ENCODE results near the gene MSL2. TPM values are rescaled to one million over a fixed set of nuclear protein-coding genes. Genes with fewer than 3 reads are reported as not detected.

The MSL2 gene
- total RNA-seq, 1 experiment from 2014 or later: 37.8 TPM

DNA sequence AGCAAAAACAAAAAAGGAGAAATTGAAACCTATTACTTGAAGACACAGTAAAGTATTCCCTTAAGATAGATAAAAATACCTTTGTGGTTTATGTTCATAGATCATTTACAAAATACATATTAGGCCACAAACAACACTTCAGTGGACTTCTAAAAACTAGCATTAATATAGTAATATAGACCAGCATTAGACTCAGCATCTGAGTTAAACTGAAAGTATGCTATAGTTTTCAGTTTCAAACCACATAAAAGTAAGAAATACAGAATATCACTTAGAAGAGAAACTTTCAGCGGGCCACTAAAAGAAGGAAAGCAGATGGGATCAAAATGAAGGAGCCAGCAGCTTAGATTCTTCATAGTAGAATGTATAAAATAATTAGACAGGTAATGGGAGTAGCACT lies 86.6 kb downstream of the MSL2 start:
- Mint-ChIP-seq H3K27me3 (ENCODE audit: low read depth) (no peaks in the 10 kb centered on the region), H3K9me3 (peaks cover 23% of the 10 kb centered on the region), H3K4me1 (no peaks in the 10 kb centered on the region), H3K4me3 (no peak overlapping the region), H3K27ac (no peak overlapping the region), H3K36me3 (peaks cover 26% of the 10 kb centered on the region)
- no peak for TF ChIP-seq SOX15 (CRISPR knock-in tag; IDR thresholded peaks at IDR 0.05)
- TF ChIP-seq, protein P1, sequence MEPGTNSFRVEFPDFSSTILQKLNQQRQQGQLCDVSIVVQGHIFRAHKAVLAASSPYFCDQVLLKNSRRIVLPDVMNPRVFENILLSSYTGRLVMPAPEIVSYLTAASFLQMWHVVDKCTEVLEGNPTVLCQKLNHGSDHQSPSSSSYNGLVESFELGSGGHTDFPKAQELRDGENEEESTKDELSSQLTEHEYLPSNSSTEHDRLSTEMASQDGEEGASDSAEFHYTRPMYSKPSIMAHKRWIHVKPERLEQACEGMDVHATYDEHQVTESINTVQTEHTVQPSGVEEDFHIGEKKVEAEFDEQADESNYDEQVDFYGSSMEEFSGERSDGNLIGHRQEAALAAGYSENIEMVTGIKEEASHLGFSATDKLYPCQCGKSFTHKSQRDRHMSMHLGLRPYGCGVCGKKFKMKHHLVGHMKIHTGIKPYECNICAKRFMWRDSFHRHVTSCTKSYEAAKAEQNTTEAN (CRISPR knock-in tag; IDR thresholded peaks at IDR 0.05): no peak
- no peak for TF ChIP-seq SMAD4 (CRISPR knock-in tag; IDR thresholded peaks at IDR 0.05)
- TF ChIP-seq GRHL2 (CRISPR knock-in tag; IDR thresholded peaks at IDR 0.05; ENCODE audit: insufficient replicate concordance, severe bottlenecking): no peak
- no peak for TF ChIP-seq ZNF671 (CRISPR knock-in tag; IDR thresholded peaks at IDR 0.05)
- no peak for TF ChIP-seq JAZF1 (CRISPR knock-in tag; IDR thresholded peaks at IDR 0.05)
- TF ChIP-seq MXD4 (CRISPR knock-in tag; IDR thresholded peaks at IDR 0.05; ENCODE audit: borderline replicate concordance): no peak
- DNase-seq (ENCODE audit: low spot score) (no peak), ATAC-seq (no peak)
- ChIA-PET CTCF (no interaction called here), POLR2A (interaction anchor here (1.0 kb wide), 1 partner anchor 61 kb away, joined by 4 read pairs; no protein-coding TSS in a partner anchor)

DNA sequence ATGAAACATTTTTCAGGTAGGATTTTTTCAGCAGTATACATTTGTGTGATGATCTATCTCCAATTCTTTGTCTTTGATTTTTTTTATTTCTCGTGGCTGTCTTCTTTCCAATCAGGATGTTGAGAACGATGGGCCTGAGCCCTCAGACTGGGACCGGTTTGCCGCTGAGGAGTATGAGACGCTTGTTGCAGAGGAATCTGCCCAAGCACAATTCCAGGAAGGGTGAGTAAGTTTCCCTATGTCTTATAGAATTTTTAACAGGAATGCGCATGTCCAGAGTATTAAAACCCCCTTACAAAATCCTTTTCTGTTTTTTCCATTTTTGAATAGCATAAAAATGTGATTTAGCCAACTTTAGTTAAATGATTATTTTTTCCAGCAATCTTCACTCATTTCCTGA lies 90.0 kb downstream of the MSL2 start:
- no peaks in the 10 kb centered on the region for H3K4me1 Mint-ChIP-seq
- no peaks in the 10 kb centered on the region for H3K9me3 Mint-ChIP-seq
- TF ChIP-seq, protein P2, sequence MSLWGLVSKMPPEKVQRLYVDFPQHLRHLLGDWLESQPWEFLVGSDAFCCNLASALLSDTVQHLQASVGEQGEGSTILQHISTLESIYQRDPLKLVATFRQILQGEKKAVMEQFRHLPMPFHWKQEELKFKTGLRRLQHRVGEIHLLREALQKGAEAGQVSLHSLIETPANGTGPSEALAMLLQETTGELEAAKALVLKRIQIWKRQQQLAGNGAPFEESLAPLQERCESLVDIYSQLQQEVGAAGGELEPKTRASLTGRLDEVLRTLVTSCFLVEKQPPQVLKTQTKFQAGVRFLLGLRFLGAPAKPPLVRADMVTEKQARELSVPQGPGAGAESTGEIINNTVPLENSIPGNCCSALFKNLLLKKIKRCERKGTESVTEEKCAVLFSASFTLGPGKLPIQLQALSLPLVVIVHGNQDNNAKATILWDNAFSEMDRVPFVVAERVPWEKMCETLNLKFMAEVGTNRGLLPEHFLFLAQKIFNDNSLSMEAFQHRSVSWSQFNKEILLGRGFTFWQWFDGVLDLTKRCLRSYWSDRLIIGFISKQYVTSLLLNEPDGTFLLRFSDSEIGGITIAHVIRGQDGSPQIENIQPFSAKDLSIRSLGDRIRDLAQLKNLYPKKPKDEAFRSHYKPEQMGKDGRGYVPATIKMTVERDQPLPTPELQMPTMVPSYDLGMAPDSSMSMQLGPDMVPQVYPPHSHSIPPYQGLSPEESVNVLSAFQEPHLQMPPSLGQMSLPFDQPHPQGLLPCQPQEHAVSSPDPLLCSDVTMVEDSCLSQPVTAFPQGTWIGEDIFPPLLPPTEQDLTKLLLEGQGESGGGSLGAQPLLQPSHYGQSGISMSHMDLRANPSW (CRISPR knock-in tag; conservative IDR thresholded peaks at IDR 0.05; ENCODE audit: low read depth): no peak
- TF ChIP-seq RORB (CRISPR knock-in tag; IDR thresholded peaks at IDR 0.05) (no peak), ZNF138 (CRISPR knock-in tag; conservative IDR thresholded peaks at IDR 0.05) (no peak), TEAD1 (CRISPR knock-in tag; IDR thresholded peaks at IDR 0.05) (no peak), CREB1 (CRISPR knock-in tag; IDR thresholded peaks at IDR 0.05) (no peak), NFATC4 (CRISPR knock-in tag; IDR thresholded peaks at IDR 0.05) (no peak), NFYB (CRISPR knock-in tag; conservative IDR thresholded peaks at IDR 0.05; ENCODE audit: low read depth) (no peak), HMGA2 (CRISPR knock-in tag; IDR thresholded peaks at IDR 0.05) (no peak)
- TF ChIP-seq, protein P3, sequence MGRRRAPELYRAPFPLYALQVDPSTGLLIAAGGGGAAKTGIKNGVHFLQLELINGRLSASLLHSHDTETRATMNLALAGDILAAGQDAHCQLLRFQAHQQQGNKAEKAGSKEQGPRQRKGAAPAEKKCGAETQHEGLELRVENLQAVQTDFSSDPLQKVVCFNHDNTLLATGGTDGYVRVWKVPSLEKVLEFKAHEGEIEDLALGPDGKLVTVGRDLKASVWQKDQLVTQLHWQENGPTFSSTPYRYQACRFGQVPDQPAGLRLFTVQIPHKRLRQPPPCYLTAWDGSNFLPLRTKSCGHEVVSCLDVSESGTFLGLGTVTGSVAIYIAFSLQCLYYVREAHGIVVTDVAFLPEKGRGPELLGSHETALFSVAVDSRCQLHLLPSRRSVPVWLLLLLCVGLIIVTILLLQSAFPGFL (CRISPR knock-in tag; IDR thresholded peaks at IDR 0.05; ENCODE audit: borderline replicate concordance): no peak
- TF ChIP-seq, protein P4, sequence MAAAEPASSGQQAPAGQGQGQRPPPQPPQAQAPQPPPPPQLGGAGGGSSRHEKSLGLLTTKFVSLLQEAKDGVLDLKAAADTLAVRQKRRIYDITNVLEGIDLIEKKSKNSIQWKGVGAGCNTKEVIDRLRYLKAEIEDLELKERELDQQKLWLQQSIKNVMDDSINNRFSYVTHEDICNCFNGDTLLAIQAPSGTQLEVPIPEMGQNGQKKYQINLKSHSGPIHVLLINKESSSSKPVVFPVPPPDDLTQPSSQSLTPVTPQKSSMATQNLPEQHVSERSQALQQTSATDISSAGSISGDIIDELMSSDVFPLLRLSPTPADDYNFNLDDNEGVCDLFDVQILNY (CRISPR knock-in tag; IDR thresholded peaks at IDR 0.05): no peak
- TF ChIP-seq, protein P5, sequence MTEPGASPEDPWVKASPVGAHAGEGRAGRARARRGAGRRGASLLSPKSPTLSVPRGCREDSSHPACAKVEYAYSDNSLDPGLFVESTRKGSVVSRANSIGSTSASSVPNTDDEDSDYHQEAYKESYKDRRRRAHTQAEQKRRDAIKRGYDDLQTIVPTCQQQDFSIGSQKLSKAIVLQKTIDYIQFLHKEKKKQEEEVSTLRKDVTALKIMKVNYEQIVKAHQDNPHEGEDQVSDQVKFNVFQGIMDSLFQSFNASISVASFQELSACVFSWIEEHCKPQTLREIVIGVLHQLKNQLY (CRISPR knock-in tag; IDR thresholded peaks at IDR 0.05): no peak
- TF ChIP-seq, protein P6, sequence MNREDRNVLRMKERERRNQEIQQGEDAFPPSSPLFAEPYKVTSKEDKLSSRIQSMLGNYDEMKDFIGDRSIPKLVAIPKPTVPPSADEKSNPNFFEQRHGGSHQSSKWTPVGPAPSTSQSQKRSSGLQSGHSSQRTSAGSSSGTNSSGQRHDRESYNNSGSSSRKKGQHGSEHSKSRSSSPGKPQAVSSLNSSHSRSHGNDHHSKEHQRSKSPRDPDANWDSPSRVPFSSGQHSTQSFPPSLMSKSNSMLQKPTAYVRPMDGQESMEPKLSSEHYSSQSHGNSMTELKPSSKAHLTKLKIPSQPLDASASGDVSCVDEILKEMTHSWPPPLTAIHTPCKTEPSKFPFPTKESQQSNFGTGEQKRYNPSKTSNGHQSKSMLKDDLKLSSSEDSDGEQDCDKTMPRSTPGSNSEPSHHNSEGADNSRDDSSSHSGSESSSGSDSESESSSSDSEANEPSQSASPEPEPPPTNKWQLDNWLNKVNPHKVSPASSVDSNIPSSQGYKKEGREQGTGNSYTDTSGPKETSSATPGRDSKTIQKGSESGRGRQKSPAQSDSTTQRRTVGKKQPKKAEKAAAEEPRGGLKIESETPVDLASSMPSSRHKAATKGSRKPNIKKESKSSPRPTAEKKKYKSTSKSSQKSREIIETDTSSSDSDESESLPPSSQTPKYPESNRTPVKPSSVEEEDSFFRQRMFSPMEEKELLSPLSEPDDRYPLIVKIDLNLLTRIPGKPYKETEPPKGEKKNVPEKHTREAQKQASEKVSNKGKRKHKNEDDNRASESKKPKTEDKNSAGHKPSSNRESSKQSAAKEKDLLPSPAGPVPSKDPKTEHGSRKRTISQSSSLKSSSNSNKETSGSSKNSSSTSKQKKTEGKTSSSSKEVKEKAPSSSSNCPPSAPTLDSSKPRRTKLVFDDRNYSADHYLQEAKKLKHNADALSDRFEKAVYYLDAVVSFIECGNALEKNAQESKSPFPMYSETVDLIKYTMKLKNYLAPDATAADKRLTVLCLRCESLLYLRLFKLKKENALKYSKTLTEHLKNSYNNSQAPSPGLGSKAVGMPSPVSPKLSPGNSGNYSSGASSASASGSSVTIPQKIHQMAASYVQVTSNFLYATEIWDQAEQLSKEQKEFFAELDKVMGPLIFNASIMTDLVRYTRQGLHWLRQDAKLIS (CRISPR knock-in tag; IDR thresholded peaks at IDR 0.05; ENCODE audit: borderline replicate concordance): no peak
- peaks cover 2% of the 10 kb centered on the region for H3K36me3 Mint-ChIP-seq
- H3K27ac Mint-ChIP-seq: no peak overlapping the region
- H3K4me3 Mint-ChIP-seq: no peak overlapping the region
- ATAC-seq (no peak), DNase-seq (ENCODE audit: low spot score) (no peak)
- ChIA-PET CTCF (no interaction called here), POLR2A (no interaction called here)
- no peaks in the 10 kb centered on the region for H3K27me3 Mint-ChIP-seq (ENCODE audit: low read depth)

Data from WTC11 (cell line).